ENCODE results near the gene TUBB3. TPM values are rescaled to one million over a fixed set of nuclear protein-coding genes. Genes with fewer than 3 reads are reported as not detected.
A peak's percentile ranks its signal among the peaks of the same experiment; 100 is the strongest.

The TUBB3 gene
- total and polyA plus RNA-seq, 2 of the 4 experiments (the other 2 are of a cell fraction): 311 to 410 TPM

DNA sequence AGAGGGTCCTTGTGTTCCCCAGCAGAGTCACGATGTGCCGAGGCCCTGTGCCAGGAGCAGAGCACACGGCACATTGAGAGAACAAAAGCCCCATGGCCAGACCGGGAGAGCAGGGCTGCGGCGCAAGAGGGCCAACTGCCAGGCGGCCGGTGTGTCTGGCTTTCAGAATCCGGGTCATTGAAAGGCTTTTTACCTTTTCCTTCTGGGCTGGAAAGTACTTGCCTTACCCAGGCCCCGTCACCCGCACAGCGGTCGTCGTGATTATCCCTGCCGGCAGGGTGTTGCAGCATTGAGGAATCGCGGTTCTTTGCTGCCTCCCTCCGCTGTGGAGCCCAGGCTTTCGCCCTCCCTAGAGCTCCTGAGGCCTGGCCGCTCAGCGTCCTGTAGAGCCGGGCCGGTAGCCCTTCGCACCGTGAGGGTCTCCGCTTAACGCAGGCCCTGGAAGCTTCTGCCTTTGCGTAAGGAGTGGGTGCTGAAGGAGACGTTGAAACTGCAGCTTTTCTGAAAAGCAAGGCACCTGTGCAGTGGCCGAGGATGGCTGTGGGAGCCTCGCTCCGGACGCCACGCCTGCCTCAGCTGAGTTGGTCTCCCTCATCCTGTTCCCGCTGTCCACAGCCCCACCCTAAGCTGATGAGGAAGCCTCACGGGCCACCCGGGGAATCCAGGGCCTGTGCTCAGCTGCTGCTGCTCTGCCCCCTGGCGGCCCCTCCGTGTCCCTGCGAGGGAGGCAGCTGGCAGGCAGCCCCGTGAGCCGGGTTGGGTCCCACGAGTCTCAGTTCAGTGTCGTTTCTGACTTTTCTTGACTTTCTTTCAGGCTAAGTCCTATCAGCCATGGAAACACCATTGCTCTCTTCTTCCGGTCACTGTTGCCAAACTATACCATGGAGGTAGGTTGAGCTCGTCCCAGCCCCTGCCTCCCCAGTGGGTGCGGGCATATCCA, 13.1 kb upstream of the TUBB3 start (continued):
- peak; percentile 44; the same call in 1 of the 2 replicates for TF ChIP-seq BHLHE40 (IDR thresholded peaks at IDR 0.05; ENCODE audit: low read depth, low read length)
- no peak for TF ChIP-seq RFX5 (IDR thresholded peaks at IDR 0.05; ENCODE audit: low read depth, low read length)
- no peak for TF ChIP-seq RCOR1 (IDR thresholded peaks at IDR 0.05; ENCODE audit: insufficient replicate concordance, low read length)

GRCh38 chr16:89910717-89911354, 12.3 kb upstream of the TUBB3 start:
- dilution Hi-C loops (cut with HindIII; ENCODE audit: low sequenced_read_pairs, unreplicated experiment) (no loop called here), intact Hi-C loops (cut with micrococcal nuclease) (no loop called here), in situ Hi-C loops (cut with MboI; ENCODE audit: low sequenced_read_pairs) (no loop called here)
- no peak overlapping the region for H4K5ac ChIP-seq (ENCODE audit: low read depth, low read length)
- no peak overlapping the region for H3K9ac ChIP-seq (ENCODE audit: low read depth, low read length)
- no peak overlapping the region for H2BK20ac ChIP-seq (ENCODE audit: low read depth, low read length)
- H3K27ac ChIP-seq (ENCODE audit: insufficient read depth, low read length): no peak overlapping the region
- H2BK5ac ChIP-seq (ENCODE audit: low read depth, low read length, poor library complexity, severe bottlenecking): no peak overlapping the region
- H3K27me3 ChIP-seq (ENCODE audit: control insufficient read depth, insufficient read depth, low read length): no peaks in the 10 kb centered on the region
- H2BK15ac ChIP-seq (ENCODE audit: low read depth, low read length): no peak overlapping the region
- peaks cover 10% of the 10 kb centered on the region for H4K20me1 ChIP-seq (ENCODE audit: insufficient read depth, low read length)
- H4K8ac ChIP-seq (ENCODE audit: low read depth in 2 of 2, low read length in 2 of 2): no peak overlapping the region
- H3K14ac ChIP-seq (replicated peaks; ENCODE audit: low read depth, low read length): no peak overlapping the region
- H3K23ac ChIP-seq (ENCODE audit: low read depth, low read length): no peak overlapping the region
- no peak for DNase-seq
- peak overlapping the region; percentile 21 for H2AFZ ChIP-seq (replicated peaks; ENCODE audit: low read length, poor library complexity)
- WGBS, 2 experiments (ENCODE audit: extremely low coverage in 2 of 2, insufficient read length in 1 of 2): 93% methylated on average over 19 of the region's 27 CpGs; no CpG with 5 or more reads in 1 of the 2 experiments
- H3K79me1 ChIP-seq (ENCODE audit: low read depth in 1 of 2, low read length in 2 of 2): peaks cover 0 to 22% of the 10 kb centered on the region in 2 experiments; a peak in 3 of 4 replicates
- POLR2A ChIA-PET (ENCODE audit: unreplicated experiment): no interaction called here
- no peak overlapping the region for H3K18ac ChIP-seq (ENCODE audit: low read depth, low read length)
- H2BK120ac ChIP-seq (ENCODE audit: low read depth, low read length): no peak overlapping the region
- peaks cover 5% of the 10 kb centered on the region; the same call in 1 of the 2 replicates for H3K9me1 ChIP-seq (ENCODE audit: insufficient read depth, low read length)
- no peak overlapping the region for H3K4me3 ChIP-seq (ENCODE audit: insufficient read depth, low read depth, low read length)
- H3K56ac ChIP-seq (ENCODE audit: extremely low read depth, insufficient read depth, low read length): no peak overlapping the region
- H3K4me1 ChIP-seq (ENCODE audit: control insufficient read depth, insufficient read depth, low read length): no peaks in the 10 kb centered on the region
- peaks cover 55% of the 10 kb centered on the region for H3K36me3 ChIP-seq (ENCODE audit: control insufficient read depth, insufficient read depth, low read length)
- H3K9me3 ChIP-seq (ENCODE audit: control insufficient read depth, insufficient read depth, low read length): no peaks in the 10 kb centered on the region
- no peak overlapping the region for H2AK9ac ChIP-seq (replicated peaks; ENCODE audit: low read depth, low read length, poor library complexity)
- ATAC-seq (ENCODE audit: low read depth): peak; percentile 2; the same call in 1 of the 2 replicates
- H2AK5ac ChIP-seq (ENCODE audit: low read depth, low read length): peak overlapping the region; percentile 64; the same call in 1 of the 2 replicates
- CTCF ChIA-PET: interaction anchor here (1.0 to 1.1 kb wide), 3 partner anchors 8 to 11 kb away, joined by 3 to 4 read pairs (median 3); partner anchors contain the start of gene MC1R
- no peak overlapping the region for H4K91ac ChIP-seq (ENCODE audit: insufficient read depth, low read depth, low read length)
- no peak overlapping the region for H3K4me2 ChIP-seq (ENCODE audit: low read depth, low read length)
- no TSS peak for BruUV-seq (replicated peaks)
- H3K4ac ChIP-seq (ENCODE audit: low read depth, low read length): no peak overlapping the region
- no peak for TF ChIP-seq MAFK (IDR thresholded peaks at IDR 0.05; ENCODE audit: low read depth, low read length)
- TF ChIP-seq RCOR1 (IDR thresholded peaks at IDR 0.05; ENCODE audit: insufficient replicate concordance, low read length): no peak
- no peak for TF ChIP-seq CTCF (conservative IDR thresholded peaks at IDR 0.05; ENCODE audit: low read depth, low read length)
- no peak for TF ChIP-seq FOS (IDR thresholded peaks at IDR 0.05; ENCODE audit: low read depth, low read length)
- no peak for TF ChIP-seq POLR2A (IDR thresholded peaks at IDR 0.05; ENCODE audit: low read depth, low read length)
- TF ChIP-seq RFX5 (IDR thresholded peaks at IDR 0.05; ENCODE audit: low read depth, low read length): no peak
- TF ChIP-seq SMC3 (IDR thresholded peaks at IDR 0.05; ENCODE audit: low read depth, low read length): no peak
- TF ChIP-seq RAD21 (IDR thresholded peaks at IDR 0.05; ENCODE audit: low read length): no peak
- TF ChIP-seq CHD1 (IDR thresholded peaks at IDR 0.05; ENCODE audit: low read depth, low read length): no peak
- no peak for TF ChIP-seq MXI1 (IDR thresholded peaks at IDR 0.05; ENCODE audit: borderline replicate concordance, low read depth, low read length)
- TF ChIP-seq, protein P1, sequence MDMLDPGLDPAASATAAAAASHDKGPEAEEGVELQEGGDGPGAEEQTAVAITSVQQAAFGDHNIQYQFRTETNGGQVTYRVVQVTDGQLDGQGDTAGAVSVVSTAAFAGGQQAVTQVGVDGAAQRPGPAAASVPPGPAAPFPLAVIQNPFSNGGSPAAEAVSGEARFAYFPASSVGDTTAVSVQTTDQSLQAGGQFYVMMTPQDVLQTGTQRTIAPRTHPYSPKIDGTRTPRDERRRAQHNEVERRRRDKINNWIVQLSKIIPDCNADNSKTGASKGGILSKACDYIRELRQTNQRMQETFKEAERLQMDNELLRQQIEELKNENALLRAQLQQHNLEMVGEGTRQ (IDR thresholded peaks at IDR 0.05; ENCODE audit: low read depth, low read length): no peak

All from IMR-90 (cell line).